Activated T-cell treated with anti-CD3 and anti-CD28 coated beads, Interleukin-2, amount 50 U/mL, for 4 hours (primary cell): Measurements from ENCODE around the gene AFF4. TPM values are rescaled to one million over a fixed set of nuclear protein-coding genes. Genes with fewer than 3 reads are reported as not detected.
"Not testable (repeated sequence)": the region's sequence is repeated elsewhere in the genome, so short reads cannot be mapped to it uniquely, and the experiment has no call there.

ENCODE experiments used
- ATAC-seq, 2 donors: fragments of 200-7000 bp; cut with Tn5 transposase; one replicate each; pipeline ENCODE4 v1.10.0; 2021
- DNase-seq: peaks from one replicate; pipeline ENCODE4 v3.0.0-alpha.2; 2020
- H3K27me3 Mint-ChIP-seq: one replicate; pipeline ENCODE4 v1.8.0; 2021; ENCODE audit warnings: low read depth, mixed read lengths
- H3K36me3 Mint-ChIP-seq: one replicate; pipeline ENCODE4 v1.8.0; 2022; ENCODE audit warnings: mixed read lengths; ENCODE audit not compliant: insufficient read depth
- H3K4me1 Mint-ChIP-seq: one replicate; pipeline ENCODE4 v1.8.0; 2021; ENCODE audit warnings: low read depth, mixed read lengths
- H3K4me3 Mint-ChIP-seq: one replicate; pipeline ENCODE4 v1.8.0; 2021; ENCODE audit warnings: mild to moderate bottlenecking, moderate library complexity, mixed read lengths
- H3K9me3 Mint-ChIP-seq: one replicate; pipeline ENCODE4 v1.8.0; 2021; ENCODE audit warnings: mixed read lengths
- total RNA-seq, 3 donors: library from RNA; stranded (reverse); gene quantifications; one replicate each; pipeline ENCODE4 v1.2.1, GENCODE V29; 2021

Gene AFF4
- total RNA-seq, 3 donors from 2014 or later: 27.5 to 31.7 (median 30.4) TPM

DNA sequence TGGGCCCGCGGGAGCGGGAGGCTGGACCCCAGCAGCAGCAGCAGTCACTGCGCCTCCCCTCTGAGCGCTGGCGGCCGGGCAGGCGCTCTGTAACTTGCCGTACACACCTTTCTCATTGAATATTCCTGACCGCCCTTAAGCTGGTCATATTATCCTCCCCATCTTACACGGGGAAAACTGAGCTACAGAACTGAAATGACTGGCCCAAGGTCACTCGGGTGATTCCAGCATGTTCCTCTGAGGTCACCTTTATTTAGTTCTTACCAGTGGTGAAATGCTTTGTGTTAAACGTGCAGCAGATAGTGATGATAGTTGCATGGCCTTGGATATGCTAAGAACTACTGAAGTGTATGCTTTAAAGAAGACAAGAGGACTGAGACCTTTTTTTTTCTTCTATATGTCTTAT lies 96.4 kb downstream of the AFF4 start:
- DNase-seq (no peak), ATAC-seq (peak in 1 of 2 donors; percentile 42)
- Mint-ChIP-seq H3K36me3 (peaks cover 14% of the 10 kb centered on the region), H3K4me3 (peak overlapping the region; percentile 98), H3K4me1 (peaks cover 21% of the 10 kb centered on the region), H3K27me3 (no peaks in the 10 kb centered on the region), H3K9me3 (no peaks in the 10 kb centered on the region)

GRCh38 chr5:132866342-132867045 lies 96.9 kb downstream of the AFF4 start, which contains the start of the genes GDF9 and UQCRQ:
TSS of gene GDF9 (minus strand) at chr5:132866469. CDS start at chr5:132864533, 1,936 bp downstream.
TSS of gene UQCRQ (plus strand) at chr5:132866642. CDS start at chr5:132866882, 240 bp downstream.
- H3K9me3 Mint-ChIP-seq: no peaks in the 10 kb centered on the region

GRCh38 chr5:132865668-132866341 lies 97.6 kb downstream of the AFF4 start:
- no peak for DNase-seq

More at GRCh38 chr5:132866342-132867045, 96.9 kb downstream of the AFF4 start, which contains the start of the genes GDF9 and UQCRQ:
- Mint-ChIP-seq H3K4me1 (peaks cover 21% of the 10 kb centered on the region), H3K27me3 (no peaks in the 10 kb centered on the region), H3K36me3 (peaks cover 14% of the 10 kb centered on the region), H3K4me3 (peak within 1 kb of the TSS; percentile 98)
- peak; percentile 82 for DNase-seq
- ATAC-seq: peak; percentile 97 to 98

GRCh38 chr5:132860742-132861141 lies 102.7 kb downstream of the AFF4 start:
- ATAC-seq: no peak
- H3K27me3 Mint-ChIP-seq: no peaks in the 10 kb centered on the region
- DNase-seq: no peak
- no peak overlapping the region for H3K4me3 Mint-ChIP-seq
- peaks cover 6% of the 10 kb centered on the region for H3K4me1 Mint-ChIP-seq
- H3K9me3 Mint-ChIP-seq: no peaks in the 10 kb centered on the region
- H3K36me3 Mint-ChIP-seq: no peaks in the 10 kb centered on the region

More at GRCh38 chr5:132865668-132866341, 97.6 kb downstream of the AFF4 start:
- H3K9me3 Mint-ChIP-seq: no peaks in the 10 kb centered on the region
- H3K27me3 Mint-ChIP-seq: no peaks in the 10 kb centered on the region
- peaks cover 13% of the 10 kb centered on the region for H3K36me3 Mint-ChIP-seq
- H3K4me1 Mint-ChIP-seq: peaks cover 21% of the 10 kb centered on the region
- H3K4me3 Mint-ChIP-seq: peak overlapping the region; percentile 98
- peak in 1 of 2 donors; percentile 21 for ATAC-seq

GRCh38 chr5:132859889-132860437 lies 103.5 kb downstream of the AFF4 start:
- Mint-ChIP-seq H3K9me3 (no peaks in the 10 kb centered on the region), H3K27me3 (peaks cover 3% of the 10 kb centered on the region), H3K4me3 (no peak overlapping the region), H3K36me3 (no peaks in the 10 kb centered on the region), H3K4me1 (no peaks in the 10 kb centered on the region)
- DNase-seq (no peak), ATAC-seq (peak in 1 of 2 donors; percentile 43)

DNA sequence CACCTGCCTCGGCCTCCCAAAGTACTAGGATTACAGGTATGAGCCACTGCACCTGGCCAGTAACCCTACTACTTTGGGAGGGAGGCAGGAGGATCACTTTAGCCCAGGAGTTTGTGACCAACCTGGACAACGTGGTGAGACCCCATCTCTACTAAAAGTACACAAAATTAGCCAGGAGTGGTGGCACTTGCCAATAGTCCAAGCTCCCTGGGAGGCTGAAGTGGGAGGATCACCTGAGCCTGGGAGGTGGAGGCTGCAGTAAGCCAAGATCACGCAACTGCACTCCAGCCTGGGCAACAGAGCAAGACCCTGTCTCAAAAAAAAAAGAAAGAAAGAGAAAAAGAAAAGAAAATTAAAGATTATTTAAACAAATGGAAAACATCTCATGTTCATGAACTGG lies 107.4 kb downstream of the AFF4 start:
- DNase-seq: no peak
- no peaks in the 10 kb centered on the region for H3K36me3 Mint-ChIP-seq
- no peak for ATAC-seq
- H3K4me3 Mint-ChIP-seq: no peak overlapping the region
- peaks cover 3% of the 10 kb centered on the region for H3K27me3 Mint-ChIP-seq
- H3K9me3 Mint-ChIP-seq: no peaks in the 10 kb centered on the region
- no peaks in the 10 kb centered on the region for H3K4me1 Mint-ChIP-seq

DNA sequence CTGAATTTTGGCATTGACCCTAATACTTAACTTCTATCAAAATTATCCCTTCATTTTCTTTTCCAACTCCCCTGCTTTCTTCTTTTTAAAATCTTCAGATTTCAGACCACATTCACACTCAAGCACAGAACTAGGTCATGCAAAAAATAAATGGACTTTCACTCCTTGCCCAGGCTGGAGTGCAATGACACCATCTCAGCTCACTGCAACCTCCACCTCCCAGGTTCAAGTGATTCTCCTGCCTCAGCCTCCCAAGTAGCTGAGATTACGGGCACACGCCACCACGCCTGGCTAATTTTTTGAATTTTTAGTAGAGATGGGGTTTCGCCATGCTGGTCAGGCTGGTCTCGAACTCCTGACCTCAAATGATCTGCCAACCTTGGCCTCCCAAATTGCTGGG lies 108.4 kb downstream of the AFF4 start:
- not testable (repeated sequence) for H3K9me3 Mint-ChIP-seq, H3K4me1 Mint-ChIP-seq, DNase-seq, H3K36me3 Mint-ChIP-seq, ATAC-seq, H3K27me3 Mint-ChIP-seq, H3K4me3 Mint-ChIP-seq

DNA sequence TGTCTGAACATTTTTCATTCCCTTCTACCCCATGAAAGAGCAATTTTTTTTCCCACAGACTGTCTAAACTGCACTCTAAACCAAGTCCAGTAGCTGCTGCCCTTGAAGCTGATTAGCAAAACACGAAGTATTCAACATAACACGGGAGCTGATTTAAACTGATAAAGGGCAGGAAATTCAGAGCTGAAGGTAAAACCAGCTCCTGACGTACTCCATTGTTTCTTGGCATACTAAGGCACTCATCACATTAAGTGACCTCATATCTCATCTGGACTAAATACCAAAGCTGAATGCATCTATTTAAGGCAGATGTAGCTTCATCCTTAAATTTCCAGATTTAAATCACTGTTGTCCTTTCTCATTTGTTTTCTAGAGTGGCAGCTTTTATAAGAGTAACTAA lies 109.1 kb downstream of the AFF4 start:
- no peak for DNase-seq
- Mint-ChIP-seq H3K27me3 (peaks cover 3% of the 10 kb centered on the region), H3K4me1 (no peaks in the 10 kb centered on the region), H3K36me3 (no peaks in the 10 kb centered on the region), H3K9me3 (no peaks in the 10 kb centered on the region), H3K4me3 (no peak overlapping the region)
- no peak for ATAC-seq

GRCh38 chr5:132853790-132854189 lies 109.6 kb downstream of the AFF4 start:
- no peak overlapping the region for H3K4me3 Mint-ChIP-seq
- DNase-seq (no peak), ATAC-seq (no peak)
- no peaks in the 10 kb centered on the region for H3K36me3 Mint-ChIP-seq
- no peaks in the 10 kb centered on the region for H3K9me3 Mint-ChIP-seq
- peaks cover 3% of the 10 kb centered on the region for H3K27me3 Mint-ChIP-seq
- H3K4me1 Mint-ChIP-seq: no peaks in the 10 kb centered on the region

DNA sequence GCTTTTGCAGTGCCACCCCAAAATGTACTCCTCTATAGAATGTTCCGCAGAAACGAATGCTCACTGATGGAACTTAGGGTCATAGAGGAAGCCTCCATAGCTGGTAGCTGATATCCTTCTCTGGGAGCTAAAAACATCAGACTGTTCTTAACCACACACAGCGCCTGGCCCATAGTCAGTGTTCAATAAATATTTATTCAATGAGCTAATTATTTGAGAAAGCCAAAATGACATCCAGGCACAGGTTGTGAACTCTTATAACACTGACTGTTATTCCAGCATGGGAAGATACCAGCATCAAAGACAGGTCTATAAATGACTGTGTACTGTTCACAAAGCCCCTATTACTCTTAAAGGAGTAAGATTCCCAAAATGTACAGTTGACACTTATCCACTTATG lies 110.1 kb downstream of the AFF4 start:
- no peak for DNase-seq
- H3K4me1 Mint-ChIP-seq: no peaks in the 10 kb centered on the region
- no peaks in the 10 kb centered on the region for H3K36me3 Mint-ChIP-seq
- peaks cover 3% of the 10 kb centered on the region for H3K27me3 Mint-ChIP-seq
- H3K4me3 Mint-ChIP-seq: no peak overlapping the region
- ATAC-seq: no peak
- no peaks in the 10 kb centered on the region for H3K9me3 Mint-ChIP-seq

- Mint-ChIP-seq H3K27me3 (no peaks in the 10 kb centered on the region), H3K4me1 (no peaks in the 10 kb centered on the region), H3K36me3 (no peaks in the 10 kb centered on the region), H3K9me3 (no peaks in the 10 kb centered on the region), H3K4me3 (no peak overlapping the region)
- ATAC-seq (no peak), DNase-seq (no peak)
These were observed 113.4 kb downstream of the AFF4 start for GRCh38 chr5:132850066-132850465.

DNA sequence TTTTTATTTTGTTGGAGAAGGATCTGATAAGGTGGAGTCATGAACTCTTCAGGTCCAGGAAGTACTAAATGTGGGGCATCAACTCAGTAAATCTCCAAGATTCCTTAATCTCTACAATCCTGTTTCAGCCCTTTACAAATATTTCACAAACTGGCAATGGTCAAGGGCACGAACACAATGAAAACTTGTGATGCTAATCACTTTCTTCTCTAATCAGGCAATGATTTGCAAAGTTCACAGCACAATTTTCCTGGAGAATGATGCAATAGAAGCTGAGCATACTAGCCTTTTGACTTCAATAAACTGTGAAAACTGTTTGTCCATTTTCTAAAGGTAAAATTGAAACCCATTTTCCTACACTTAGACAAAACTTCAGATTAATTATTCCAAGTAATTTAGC lies 114.1 kb downstream of the AFF4 start:
- H3K9me3 Mint-ChIP-seq: no peaks in the 10 kb centered on the region
- DNase-seq (no peak), ATAC-seq (no peak)
- no peaks in the 10 kb centered on the region for H3K4me1 Mint-ChIP-seq
- H3K27me3 Mint-ChIP-seq: no peaks in the 10 kb centered on the region
- H3K4me3 Mint-ChIP-seq: no peak overlapping the region
- H3K36me3 Mint-ChIP-seq: no peaks in the 10 kb centered on the region

GRCh38 chr5:132848270-132848669 lies 115.2 kb downstream of the AFF4 start:
- Mint-ChIP-seq H3K4me1 (no peaks in the 10 kb centered on the region), H3K36me3 (no peaks in the 10 kb centered on the region), H3K9me3 (no peaks in the 10 kb centered on the region), H3K4me3 (no peak overlapping the region), H3K27me3 (no peaks in the 10 kb centered on the region)
- ATAC-seq: no peak
- DNase-seq: no peak

DNA sequence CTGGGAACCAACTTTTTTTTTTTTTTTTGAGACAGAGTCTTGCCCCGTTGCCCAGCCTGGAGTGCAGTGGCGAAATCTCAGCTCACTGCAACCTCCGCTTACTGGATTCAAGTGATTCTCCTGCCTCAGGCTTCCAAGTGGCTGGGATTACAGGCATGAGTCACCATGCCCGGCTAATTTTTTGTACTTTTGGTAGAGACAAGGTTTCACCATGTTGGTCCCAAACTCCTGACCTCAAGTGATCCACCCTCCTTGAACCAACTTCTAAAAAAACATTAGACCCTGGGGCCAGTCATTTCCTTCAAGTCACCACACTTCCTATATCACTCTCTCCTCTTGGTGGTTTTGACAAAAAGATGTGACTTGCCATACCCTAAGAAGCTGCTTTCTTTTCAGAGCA lies 122.1 kb downstream of the AFF4 start:
- Mint-ChIP-seq H3K9me3 (no peaks in the 10 kb centered on the region), H3K4me1 (no peaks in the 10 kb centered on the region), H3K4me3 (no peak overlapping the region), H3K36me3 (no peaks in the 10 kb centered on the region), H3K27me3 (no peaks in the 10 kb centered on the region)
- DNase-seq (no peak), ATAC-seq (no peak)

DNA sequence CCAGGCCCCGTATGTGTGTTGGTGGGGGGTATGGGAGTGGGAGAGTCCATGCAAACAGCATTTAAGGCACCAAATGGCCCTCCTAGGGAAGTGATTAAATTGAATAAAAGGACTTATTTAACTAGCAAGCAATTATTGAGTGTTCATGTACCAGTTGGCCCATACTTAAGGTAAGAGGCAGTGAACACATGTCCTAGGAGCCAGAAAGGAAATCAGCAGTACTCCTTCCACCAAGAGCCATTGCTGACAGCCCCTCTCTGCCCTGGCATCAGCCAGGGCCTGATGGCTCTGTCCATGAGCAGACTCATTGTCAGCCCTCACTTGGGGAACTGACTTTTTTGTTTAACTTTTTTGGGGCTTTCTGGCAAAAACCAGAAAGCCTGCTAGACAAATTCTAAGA lies 122.5 kb downstream of the AFF4 start:
- no peak for ATAC-seq
- no peaks in the 10 kb centered on the region for H3K4me1 Mint-ChIP-seq

More for the DNA sequence above, 122.5 kb downstream of the AFF4 start:
- H3K4me3 Mint-ChIP-seq: no peak overlapping the region
- H3K9me3 Mint-ChIP-seq: no peaks in the 10 kb centered on the region
- H3K36me3 Mint-ChIP-seq: no peaks in the 10 kb centered on the region
- no peak for DNase-seq
- H3K27me3 Mint-ChIP-seq: no peaks in the 10 kb centered on the region
